CD4-positive, alpha-beta T cell treated with Interleukin-6 at 100 ng/mL for 8 hours (primary cell): ENCODE measurements around the gene PHF19.

Experiments
- DNase-seq: peaks from one replicate; pipeline ENCODE4 v3.0.0-alpha.2; 2020; ENCODE audit warnings: mixed read lengths, low spot score

Gene PHF19

DNA sequence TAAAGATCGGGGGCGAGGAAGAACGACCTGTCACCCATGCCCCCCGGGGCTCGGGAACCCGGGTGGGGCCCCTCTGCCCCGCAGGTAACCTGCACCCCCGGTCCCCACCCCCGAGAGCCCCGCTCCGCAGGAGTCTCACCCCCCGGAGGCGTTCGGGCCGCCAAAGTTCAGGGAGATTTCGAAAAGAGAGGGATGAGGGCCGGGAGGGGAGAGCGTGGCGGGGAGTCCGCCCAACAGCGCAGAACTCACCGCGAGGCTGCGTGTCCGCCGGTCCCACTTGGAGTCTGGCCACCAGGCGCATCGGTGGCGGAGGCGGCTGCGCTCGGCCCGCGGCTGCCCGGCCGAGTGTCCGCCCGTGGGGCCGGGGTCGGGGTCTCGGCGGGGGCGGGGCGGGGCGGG, at the start of gene PHF19:
Gene PHF19 (minus strand): TSS at position 347 of the 399 bp plus-strand sequence. CDS start 2,447 bp downstream, outside the sequence.
- peak; percentile 24 for DNase-seq

- DNase-seq = peak; percentile 48
Measured at GRCh38 chr9:120926397-120926928, 49.5 kb upstream of the PHF19 start, which contains the start of gene TRAF1. Gene TRAF1 (minus strand): TSS chr9:120926796. CDS start chr9:120926075, 721 bp downstream.

DNA sequence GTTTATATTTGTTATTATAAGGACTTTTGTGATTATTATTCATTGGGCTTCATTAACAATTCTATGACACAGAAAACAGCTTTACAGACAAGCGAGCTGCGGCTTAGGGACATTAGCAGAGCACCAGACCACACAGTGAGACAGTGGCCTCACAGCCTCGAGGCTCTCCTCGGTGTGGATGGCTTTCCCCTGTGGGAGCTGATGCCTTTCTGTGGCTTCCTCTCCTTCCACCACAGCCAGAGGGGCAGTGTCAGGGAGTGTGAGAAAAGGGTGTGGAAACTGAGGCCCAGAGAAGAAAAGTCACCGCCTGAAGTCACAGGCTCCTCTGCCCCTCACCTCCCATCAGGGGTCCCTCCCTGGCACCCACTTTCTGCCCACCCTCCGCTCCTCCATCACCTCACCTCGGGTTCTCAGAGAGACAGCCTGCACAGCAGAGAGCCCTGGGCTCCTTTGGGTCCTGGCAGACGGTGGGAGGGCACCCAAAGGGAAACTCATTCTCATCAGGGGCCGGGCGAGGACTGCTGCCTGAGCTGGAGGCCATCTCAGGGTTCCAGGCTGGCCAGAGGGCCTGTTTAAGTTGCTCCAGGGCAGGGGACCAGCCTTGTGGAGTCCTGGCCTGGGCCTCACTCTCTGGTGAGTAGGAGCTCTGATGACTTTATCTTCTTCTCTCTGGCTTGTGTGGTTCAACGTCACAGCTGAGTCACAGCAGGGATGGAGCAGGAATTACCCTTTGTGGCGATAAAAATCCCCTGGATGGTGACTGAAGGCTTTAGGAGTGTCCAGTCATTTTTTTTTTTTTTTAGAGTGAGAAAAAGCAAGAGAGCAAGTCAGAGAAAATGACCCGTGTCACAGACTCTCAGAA, 48.8 kb upstream of the PHF19 start:
- peak; percentile 75 for DNase-seq

DNA sequence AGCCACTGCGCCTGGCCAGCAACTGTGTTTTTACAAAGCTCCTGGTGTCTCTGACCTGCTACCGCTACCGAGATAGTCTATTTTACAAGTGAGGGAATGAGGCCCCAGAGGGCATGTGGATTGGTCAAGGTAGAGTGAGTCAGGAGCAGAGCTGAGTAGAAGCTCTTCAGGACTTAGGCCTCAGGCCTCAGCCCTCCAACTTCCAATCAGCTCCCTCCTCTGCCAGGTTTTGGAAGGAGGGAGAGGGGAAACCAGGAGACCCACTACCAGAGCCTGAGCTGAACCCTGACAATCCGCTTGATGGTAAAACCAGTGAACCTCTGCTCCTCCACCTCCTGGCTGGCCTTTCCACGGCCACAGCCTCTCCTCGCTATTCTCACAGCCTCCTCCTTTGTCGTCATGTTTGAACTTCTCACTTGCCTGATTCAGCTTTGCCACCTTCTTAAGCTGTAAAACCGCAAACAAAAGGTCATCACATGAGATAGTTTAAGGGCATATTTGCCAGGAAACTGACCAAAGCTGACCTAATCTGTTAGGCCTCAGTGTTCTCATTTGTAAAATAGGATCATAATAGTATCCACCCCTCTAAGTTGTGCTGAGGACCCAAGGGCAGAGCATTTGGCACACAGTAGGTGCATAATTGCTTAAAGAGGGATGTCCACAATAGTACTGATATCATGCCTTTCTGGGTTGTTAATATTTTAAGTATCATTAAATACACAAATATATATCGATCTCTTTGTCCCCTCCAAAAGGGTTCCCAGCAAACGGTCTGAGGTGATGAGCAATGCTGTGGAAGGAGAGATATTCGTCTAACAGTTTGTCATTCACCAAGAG, 47.9 kb upstream of the PHF19 start:
- no peak for DNase-seq

GRCh38 chr9:120923620-120924328, 46.8 kb upstream of the PHF19 start:
- DNase-seq = no peak

DNA sequence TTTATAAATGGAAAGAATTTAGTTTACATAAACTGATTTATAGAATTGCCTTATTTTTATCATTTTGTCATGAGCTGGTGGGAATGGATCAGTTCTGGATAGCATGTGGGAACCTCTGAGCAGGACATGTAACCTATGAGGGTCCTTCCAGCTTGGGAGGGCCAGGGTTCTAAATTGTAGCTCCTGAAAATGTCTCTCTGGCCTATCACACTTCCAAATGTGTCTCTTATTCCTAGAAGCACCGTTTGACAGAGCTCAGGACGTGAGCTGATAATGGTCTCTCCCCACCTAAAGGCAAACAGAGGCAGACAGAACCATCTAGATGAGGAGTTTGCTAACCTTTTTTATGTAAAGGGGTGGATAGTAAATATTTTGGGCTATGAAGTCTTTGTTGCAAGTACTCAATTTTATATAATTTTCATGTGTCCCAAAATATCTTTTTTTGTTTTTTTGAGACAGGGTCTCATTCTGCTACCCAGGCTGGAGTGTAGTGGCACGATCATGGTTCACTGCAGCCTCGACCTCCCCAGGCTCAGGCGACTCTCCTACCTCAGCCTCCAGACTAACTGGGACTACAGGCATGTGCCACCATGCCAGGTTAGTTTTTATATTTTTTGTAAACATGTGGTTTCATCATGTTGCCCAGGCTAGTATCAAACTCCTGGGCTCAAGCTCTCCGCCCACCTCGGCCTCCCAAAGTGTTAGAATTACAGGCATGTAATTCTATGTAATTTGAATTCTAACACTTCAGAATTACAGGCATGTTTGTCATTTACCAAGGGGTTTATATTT, 45.6 kb upstream of the PHF19 start:
- no peak for DNase-seq

DNA sequence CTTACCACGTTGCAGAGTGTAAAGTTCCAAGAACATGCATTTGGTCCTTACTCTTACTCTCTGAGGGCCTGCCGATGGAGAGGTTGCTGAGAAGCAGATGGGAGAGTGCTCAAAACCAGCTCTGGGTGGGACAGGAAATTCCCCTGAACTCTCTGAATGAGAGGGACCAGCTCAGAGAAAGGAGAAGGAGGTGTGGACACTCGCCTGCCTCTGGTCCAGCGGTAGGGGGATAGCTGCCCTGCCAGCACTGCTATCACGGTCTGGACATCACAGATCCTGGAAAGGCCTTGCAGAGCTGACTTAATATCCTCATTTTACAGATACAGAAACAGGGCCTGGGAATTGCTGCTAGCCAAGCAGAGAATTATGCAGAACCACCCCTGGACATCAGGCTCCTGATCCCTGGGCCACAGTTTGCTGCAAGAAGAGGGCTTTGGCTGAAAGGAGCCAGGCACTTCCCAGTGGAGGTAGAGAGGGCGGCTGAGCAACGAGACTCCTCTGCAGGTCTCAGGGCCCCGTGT, 44.7 kb upstream of the PHF19 start:
- DNase-seq = no peak

GRCh38 chr9:120920806-120921178, 43.8 kb upstream of the PHF19 start:
- no peak for DNase-seq

GRCh38 chr9:120919843-120920805, 43.1 kb upstream of the PHF19 start:
- no peak for DNase-seq

GRCh38 chr9:120918931-120919842, 42.2 kb upstream of the PHF19 start:
- no peak for DNase-seq

DNA sequence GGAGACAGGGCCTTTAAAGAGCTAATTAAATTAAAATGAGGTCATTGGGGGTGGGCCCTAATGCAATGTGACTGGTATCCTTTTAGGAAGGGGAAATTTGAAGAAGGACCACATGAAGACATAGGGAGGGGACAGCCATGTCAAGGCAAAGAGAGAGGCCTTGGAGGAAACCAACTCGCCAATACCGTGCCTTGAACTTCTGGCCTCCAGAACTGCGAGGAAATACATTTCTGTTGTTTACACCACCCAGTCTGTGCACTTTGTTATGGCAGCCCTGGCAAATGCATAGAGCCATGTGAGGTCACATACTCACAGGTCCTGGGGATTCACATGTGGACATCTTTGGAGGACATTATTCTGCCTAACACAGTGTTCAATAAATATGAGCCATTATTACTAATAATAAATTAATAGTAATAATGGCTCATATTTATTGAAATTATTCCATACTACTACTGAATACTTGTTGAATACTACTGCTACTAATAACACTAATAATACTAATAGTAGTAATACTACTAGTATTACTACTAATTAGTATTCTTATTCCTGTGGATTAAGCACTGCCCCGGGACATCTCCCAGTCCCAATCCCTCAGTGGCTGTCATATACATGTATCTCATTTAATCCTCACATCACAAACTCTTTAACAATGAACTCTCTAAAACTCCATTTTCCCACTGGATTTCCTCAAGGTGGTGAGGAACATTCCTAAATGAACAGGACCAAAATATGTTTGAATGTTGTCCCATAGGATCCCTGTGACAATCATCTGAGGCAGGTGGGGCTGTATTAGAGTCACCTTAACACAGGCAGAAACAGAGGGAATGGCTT, 41.2 kb upstream of the PHF19 start:
- DNase-seq = no peak

DNA sequence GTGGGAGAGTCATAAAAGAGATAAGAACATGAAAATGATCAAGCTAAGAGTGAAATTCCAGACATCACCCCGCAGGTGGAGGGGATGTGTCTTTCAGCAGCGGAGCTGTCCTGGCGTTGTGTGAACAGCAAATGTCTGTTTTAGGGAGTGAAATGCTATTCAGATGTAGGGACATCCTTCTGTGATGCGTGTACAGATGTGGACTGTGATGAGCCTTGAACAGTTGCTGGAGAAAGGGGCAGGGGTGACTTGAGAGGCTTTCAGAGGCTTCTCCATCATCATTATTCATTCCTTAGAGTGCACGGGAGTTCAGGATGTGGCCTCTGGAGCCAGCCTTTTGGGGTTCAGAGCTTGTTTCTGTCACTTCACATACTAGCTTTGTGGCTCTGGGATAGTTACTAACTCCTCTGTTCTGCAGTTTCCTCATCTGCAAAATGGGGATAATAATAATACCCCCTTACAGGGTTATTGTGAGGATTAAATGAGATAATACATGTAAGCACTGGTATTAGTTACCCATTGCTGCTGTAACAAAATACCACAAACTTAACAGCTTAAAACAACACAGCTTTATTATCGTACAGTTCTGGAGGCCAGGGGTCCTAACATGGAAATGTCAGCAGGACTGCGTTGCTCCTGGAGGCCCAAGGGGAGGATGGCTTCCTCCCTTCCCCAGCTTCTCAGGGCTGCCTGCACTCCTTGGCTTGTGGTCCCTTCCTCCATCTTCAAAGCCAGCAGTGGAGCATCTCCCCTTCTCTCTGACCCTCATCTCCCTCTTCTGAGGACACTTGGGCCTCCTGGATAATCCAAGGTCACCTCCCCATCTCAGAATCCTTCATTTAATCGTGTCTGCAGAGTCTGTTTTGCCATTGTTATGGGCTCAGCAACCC, 40.2 kb upstream of the PHF19 start:
- DNase-seq = no peak

- no peak for DNase-seq
Measured at GRCh38 chr9:120916588-120916987, 39.6 kb upstream of the PHF19 start.

DNA sequence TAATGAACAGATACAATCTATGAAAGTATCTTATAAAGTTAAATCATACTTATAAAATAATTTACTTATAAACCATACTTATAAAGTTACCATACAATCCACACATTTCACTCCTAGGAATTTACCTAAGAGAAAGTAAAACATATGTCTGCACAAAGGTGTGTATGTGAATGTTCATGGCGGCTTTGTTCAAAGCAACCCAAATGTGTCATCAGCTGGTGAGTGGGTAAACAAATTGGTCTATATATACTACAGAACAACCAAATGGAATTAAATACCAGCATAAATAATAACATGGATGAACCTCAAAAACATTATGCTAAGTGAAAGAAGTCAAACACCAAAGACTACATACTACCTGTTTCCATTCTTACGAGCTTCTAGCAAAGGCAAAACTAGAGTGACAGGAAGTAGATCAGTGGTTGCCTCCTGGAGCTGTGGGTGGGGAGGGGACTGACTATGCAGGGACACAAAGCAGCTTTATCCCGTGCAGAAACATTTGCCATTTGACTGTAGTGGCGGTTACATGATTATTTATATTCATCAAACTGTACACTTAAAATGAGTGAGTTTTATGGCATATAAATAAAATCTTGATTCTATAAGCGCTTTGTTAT, 39.0 kb upstream of the PHF19 start:
- DNase-seq = peak; percentile 64

DNA sequence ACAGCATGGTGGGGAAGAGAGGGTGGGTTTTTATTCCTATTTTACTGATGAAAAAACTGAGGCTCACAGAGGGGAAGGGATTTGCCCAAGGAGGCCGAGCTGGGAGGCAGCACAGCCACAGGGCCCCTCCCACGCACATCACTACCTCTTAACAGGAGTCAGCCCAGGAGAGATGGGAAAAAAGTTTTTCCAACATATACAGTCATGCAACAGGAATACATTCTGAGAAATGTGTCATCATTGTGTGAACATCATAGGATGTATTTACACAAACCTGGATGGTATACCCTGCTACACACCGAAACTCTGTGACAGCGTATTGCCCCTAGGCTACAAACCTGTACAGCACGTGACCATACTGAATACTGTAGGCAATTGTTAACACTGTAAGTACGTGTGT, 38.0 kb upstream of the PHF19 start:
- DNase-seq = no peak

- DNase-seq = no peak
Measured at GRCh38 chr9:120914396-120914795, 37.4 kb upstream of the PHF19 start.
